ENCODE measurements around the gene KEAP1.
"Not testable (repeated sequence)": the region's sequence is repeated elsewhere in the genome, so short reads cannot be mapped to it uniquely, and the experiment has no call there.

The KEAP1 gene

GRCh38 chr19:10503002-10503789 is at the start of gene KEAP1:
Gene KEAP1, minus strand, starts transcription at chr19:10503356. Its CDS starts 3,323 bp downstream, at chr19:10500033.
- Histone ChIP-seq H3K4me3 (ENCODE audit: low read length) (peak within 1 kb of the TSS; percentile 84), H3K4me1 (ENCODE audit: control insufficient read depth, insufficient read depth, low read length) (no peaks in the 10 kb centered on the region), H3K9ac (ENCODE audit: low read length) (peak within 1 kb of the TSS; percentile 95), H3K36me3 (ENCODE audit: control insufficient read depth, insufficient read depth, low read length) (peaks cover 6% of the 10 kb centered on the region), H3K27me3 (ENCODE audit: control insufficient read depth, insufficient read depth, low read length) (no peaks in the 10 kb centered on the region), H3K27ac (ENCODE audit: low read depth, low read length) (peak within 1 kb of the TSS; percentile 98)

GRCh38 chr19:10552510-10553053 is 49.4 kb upstream of the KEAP1 start:
- Histone ChIP-seq H3K36me3 (ENCODE audit: control insufficient read depth, insufficient read depth, low read length) (peaks cover 31% of the 10 kb centered on the region), H3K27ac (ENCODE audit: low read depth, low read length) (no peak overlapping the region), H3K27me3 (ENCODE audit: control insufficient read depth, insufficient read depth, low read length) (no peaks in the 10 kb centered on the region), H3K4me1 (ENCODE audit: control insufficient read depth, insufficient read depth, low read length) (no peaks in the 10 kb centered on the region), H3K4me3 (ENCODE audit: low read length) (no peak overlapping the region), H3K9ac (ENCODE audit: low read length) (no peak overlapping the region)

GRCh38 chr19:10551698-10552301 is 48.6 kb upstream of the KEAP1 start:
- H3K36me3 ChIP-seq (ENCODE audit: control insufficient read depth, insufficient read depth, low read length): peaks cover 35% of the 10 kb centered on the region
- H3K4me3 ChIP-seq (ENCODE audit: low read length): no peak overlapping the region
- no peaks in the 10 kb centered on the region for H3K27me3 ChIP-seq (ENCODE audit: control insufficient read depth, insufficient read depth, low read length)
- H3K9ac ChIP-seq (ENCODE audit: low read length): no peak overlapping the region
- H3K27ac ChIP-seq (ENCODE audit: low read depth, low read length): no peak overlapping the region
- no peaks in the 10 kb centered on the region for H3K4me1 ChIP-seq (ENCODE audit: control insufficient read depth, insufficient read depth, low read length)

GRCh38 chr19:10551006-10551405 is 47.9 kb upstream of the KEAP1 start:
- not testable (repeated sequence) for H3K9ac ChIP-seq (ENCODE audit: low read length); H3K27ac ChIP-seq (ENCODE audit: low read depth, low read length); H3K4me3 ChIP-seq (ENCODE audit: low read length); H3K27me3 ChIP-seq (ENCODE audit: control insufficient read depth, insufficient read depth, low read length); H3K4me1 ChIP-seq (ENCODE audit: control insufficient read depth, insufficient read depth, low read length)
- H3K36me3 ChIP-seq (ENCODE audit: control insufficient read depth, insufficient read depth, low read length): peaks cover 35% of the 10 kb centered on the region

- no peak overlapping the region for H3K27ac ChIP-seq (ENCODE audit: low read depth, low read length)
- H3K9ac ChIP-seq (ENCODE audit: low read length): no peak overlapping the region
- no peak overlapping the region for H3K4me3 ChIP-seq (ENCODE audit: low read length)
- H3K36me3 ChIP-seq (ENCODE audit: control insufficient read depth, insufficient read depth, low read length): peaks cover 30% of the 10 kb centered on the region
- no peaks in the 10 kb centered on the region for H3K4me1 ChIP-seq (ENCODE audit: control insufficient read depth, insufficient read depth, low read length)
- H3K27me3 ChIP-seq (ENCODE audit: control insufficient read depth, insufficient read depth, low read length): no peaks in the 10 kb centered on the region
These were observed 47.2 kb upstream of the KEAP1 start for GRCh38 chr19:10550336-10550735.

GRCh38 chr19:10549733-10550132 is 46.6 kb upstream of the KEAP1 start:
- Histone ChIP-seq H3K9ac (ENCODE audit: low read length) (no peak overlapping the region), H3K27me3 (ENCODE audit: control insufficient read depth, insufficient read depth, low read length) (no peaks in the 10 kb centered on the region), H3K4me3 (ENCODE audit: low read length) (no peak overlapping the region), H3K36me3 (ENCODE audit: control insufficient read depth, insufficient read depth, low read length) (peaks cover 30% of the 10 kb centered on the region), H3K27ac (ENCODE audit: low read depth, low read length) (no peak overlapping the region), H3K4me1 (ENCODE audit: control insufficient read depth, insufficient read depth, low read length) (peaks cover 4% of the 10 kb centered on the region)

GRCh38 chr19:10548746-10549276 is 45.7 kb upstream of the KEAP1 start:
- Histone ChIP-seq H3K36me3 (ENCODE audit: control insufficient read depth, insufficient read depth, low read length) (peaks cover 23% of the 10 kb centered on the region), H3K9ac (ENCODE audit: low read length) (no peak overlapping the region), H3K4me1 (ENCODE audit: control insufficient read depth, insufficient read depth, low read length) (peaks cover 7% of the 10 kb centered on the region), H3K27me3 (ENCODE audit: control insufficient read depth, insufficient read depth, low read length) (no peaks in the 10 kb centered on the region), H3K4me3 (ENCODE audit: low read length) (no peak overlapping the region), H3K27ac (ENCODE audit: low read depth, low read length) (no peak overlapping the region)

GRCh38 chr19:10546817-10547216 is 43.7 kb upstream of the KEAP1 start:
- peaks cover 14% of the 10 kb centered on the region for H3K36me3 ChIP-seq (ENCODE audit: control insufficient read depth, insufficient read depth, low read length)
- no peaks in the 10 kb centered on the region for H3K27me3 ChIP-seq (ENCODE audit: control insufficient read depth, insufficient read depth, low read length)
- H3K4me3 ChIP-seq (ENCODE audit: low read length): no peak overlapping the region
- H3K9ac ChIP-seq (ENCODE audit: low read length): no peak overlapping the region
- no peak overlapping the region for H3K27ac ChIP-seq (ENCODE audit: low read depth, low read length)
- peaks cover 10% of the 10 kb centered on the region for H3K4me1 ChIP-seq (ENCODE audit: control insufficient read depth, insufficient read depth, low read length)

- peak overlapping the region; percentile 18 for H3K9ac ChIP-seq (ENCODE audit: low read length)
- H3K4me3 ChIP-seq (ENCODE audit: low read length): peak overlapping the region; percentile 81
- no peaks in the 10 kb centered on the region for H3K27me3 ChIP-seq (ENCODE audit: control insufficient read depth, insufficient read depth, low read length)
- peaks cover 14% of the 10 kb centered on the region for H3K36me3 ChIP-seq (ENCODE audit: control insufficient read depth, insufficient read depth, low read length)
- H3K27ac ChIP-seq (ENCODE audit: low read depth, low read length): peak overlapping the region; percentile 82
- peaks cover 10% of the 10 kb centered on the region for H3K4me1 ChIP-seq (ENCODE audit: control insufficient read depth, insufficient read depth, low read length)
These were observed 41.6 kb upstream of the KEAP1 start for GRCh38 chr19:10544753-10545251.

- peaks cover 12% of the 10 kb centered on the region for H3K36me3 ChIP-seq (ENCODE audit: control insufficient read depth, insufficient read depth, low read length)
- peaks cover 10% of the 10 kb centered on the region for H3K4me1 ChIP-seq (ENCODE audit: control insufficient read depth, insufficient read depth, low read length)
- H3K4me3 ChIP-seq (ENCODE audit: low read length): peak overlapping the region; percentile 81
- no peaks in the 10 kb centered on the region for H3K27me3 ChIP-seq (ENCODE audit: control insufficient read depth, insufficient read depth, low read length)
- H3K27ac ChIP-seq (ENCODE audit: low read depth, low read length): peak overlapping the region; percentile 82
- H3K9ac ChIP-seq (ENCODE audit: low read length): peak overlapping the region; percentile 73
These were observed 41.1 kb upstream of the KEAP1 start for GRCh38 chr19:10544242-10544752.

GRCh38 chr19:10543420-10544241 is 40.5 kb upstream of the KEAP1 start, which contains the start of gene ATG4D:
Gene ATG4D, plus strand, starts transcription at chr19:10543904. Its CDS starts 187 bp downstream, at chr19:10544091.
- Histone ChIP-seq H3K27ac (ENCODE audit: low read depth, low read length) (peak within 1 kb of the TSS; percentile 82), H3K9ac (ENCODE audit: low read length) (peak within 1 kb of the TSS; percentile 73), H3K36me3 (ENCODE audit: control insufficient read depth, insufficient read depth, low read length) (peaks cover 7% of the 10 kb centered on the region), H3K4me3 (ENCODE audit: low read length) (peak within 1 kb of the TSS; percentile 81), H3K4me1 (ENCODE audit: control insufficient read depth, insufficient read depth, low read length) (peaks cover 10% of the 10 kb centered on the region), H3K27me3 (ENCODE audit: control insufficient read depth, insufficient read depth, low read length) (no peaks in the 10 kb centered on the region)
